Spleen (tissue), 11 donors: ENCODE data around the gene CSF2RB. TPM values are rescaled to one million over a fixed set of nuclear protein-coding genes. Genes with fewer than 3 reads are reported as not detected.

Experiments
- DNase-seq: peaks from one replicate; pipeline ENCODE4 v3.0.0-alpha.2; 2020
- H3K27ac ChIP-seq, 8 donors: fragments of 200-600 bp; sonication (generic) in 7 of 8; 1 replicate in 4 of 8; 2 replicates in 4 of 8; pipeline versions ENCODE4 v1.5.0 to v1.8.0; 2016 to 2021; ENCODE audit warnings: inconsistent platforms in 4 of 8, mild to moderate bottlenecking in 4 of 8, moderate library complexity in 1 of 8
- H3K27me3 ChIP-seq, 7 donors: fragments of 200-600 bp; sonication (generic) in 6 of 7; replicated peaks in 1 of 7; 1 replicate in 4 of 7; 2 replicates in 3 of 7; pipeline versions ENCODE4 v1.5.0 to v1.8.0; 2016 to 2021; ENCODE audit warnings: inconsistent platforms in 3 of 7, mild to moderate bottlenecking in 1 of 7
- H3K36me3 ChIP-seq, 6 donors: fragments of 200-600 bp; sonication (generic) in 5 of 6; 1 replicate in 4 of 6; 2 replicates in 2 of 6; pipeline versions ENCODE4 v1.5.0 to v1.8.0; 2016 to 2021; ENCODE audit warnings: inconsistent platforms in 2 of 6
- H3K4me1 ChIP-seq, 6 donors: fragments of 200-600 bp; sonication (generic) in 5 of 6; 1 replicate in 3 of 6; 2 replicates in 3 of 6; pipeline versions ENCODE4 v1.5.0 to v1.8.0; 2016 to 2021; ENCODE audit warnings: inconsistent platforms in 3 of 6
- H3K4me3 ChIP-seq, 8 donors: fragments of 200-600 bp; sonication (generic) in 7 of 8; 1 replicate in 4 of 8; 2 replicates in 4 of 8; pipeline versions ENCODE4 v1.5.0 to v1.8.0; 2016 to 2021; ENCODE audit warnings: inconsistent platforms in 4 of 8, mild to moderate bottlenecking in 4 of 8, moderate library complexity in 2 of 8
- H3K9me3 ChIP-seq, 8 donors: fragments of 200-600 bp; sonication (generic) in 7 of 8; 1 replicate in 4 of 8; 2 replicates in 4 of 8; pipeline versions ENCODE4 v1.5.0 to v1.8.0; 2016 to 2021; ENCODE audit warnings: inconsistent platforms in 4 of 8
- POLR2A ChIP-seq, 3 donors: fragments of 450-650 bp; IDR thresholded peaks; one replicate each; pipeline ENCODE4 v1.5.1; 2017; ENCODE audit warnings: antibody characterized with exemption in 3 of 3, mild to moderate bottlenecking in 1 of 3
- POLR2AphosphoS5 ChIP-seq, 3 donors: sonication (generic); formaldehyde crosslinking; IDR thresholded peaks; one replicate each; pipeline ENCODE4 v1.5.1; 2017; ENCODE audit warnings: antibody characterized with exemption in 3 of 3
- WGBS, 5 donors: extraction: QIAGEN DNeasy Blood & Tissue Kit in 3 of 5; methylation state at CpG; one replicate each; pipeline versions ENCODE4 v1.1.5 to v1.1.7; 2013 to 2018; 5-methylcytosine and 5-hydroxymethylcytosine counted together
- intact Hi-C: fragments of 100-400 bp; cut with DNase I; formaldehyde crosslinking; loops from one replicate; pipeline ENCODE4 v1.15.0; 2023; ENCODE audit warnings: low total_unique reads
- polyA plus RNA-seq, 3 donors: library from polyadenylated mRNA; stranded (reverse); fragments of 200-250 nt; gene quantifications; one replicate each; pipeline ENCODE4 v1.2.1, GENCODE V29; 2013
- total RNA-seq, 7 donors: library from RNA; depleted of rRNA in 3 of 7; stranded (reverse); fragments of >200 nt in 3 of 7; fragmentation: NEBNext Ultra II Directional in 4 of 7; extraction: Animal tissue kit (Norgen Biotek cat#: 25700) in 4 of 7; gene quantifications; one replicate each; pipeline versions ENCODE4 v1.1.0 to v1.2.1, GENCODE V29; 2016 to 2021
- TF ChIP-seq, protein P1 (sequence below), 11 experiments: fragments of 200-600 bp in 7 of 11; fragments of 450-650 bp in 4 of 11; sonication (generic) in 4 of 11; IDR thresholded peaks in 8 of 11; conservative IDR thresholded peaks in 3 of 11; 1 replicate in 7 of 11; 2 replicates in 4 of 11; pipeline versions ENCODE4 v1.4.0 to v1.8.0; 2016 to 2021; ENCODE audit warnings: antibody characterized with exemption in 11 of 11, inconsistent platforms in 4 of 11, mild to moderate bottlenecking in 1 of 11
- donor health status: healthy with polysubstance abuse.
- donor health status: DM: no; HTN: no; CAD: no; lungs with moderate emphysema.
- donor health status: DM: no; HTN: no; CAD: no.
- donor health status: Bipolar disorder and iron deficiency.
- donor health status: healthy.
- donor health status: DM: no; HTN: no; CAD: no.
- donor health status: DM: yes; HTN: yes; CAD: no.

CSF2RB gene
- total and polyA plus RNA-seq, 10 donors = 14.2 to 110 (median 45.9) TPM

DNA sequence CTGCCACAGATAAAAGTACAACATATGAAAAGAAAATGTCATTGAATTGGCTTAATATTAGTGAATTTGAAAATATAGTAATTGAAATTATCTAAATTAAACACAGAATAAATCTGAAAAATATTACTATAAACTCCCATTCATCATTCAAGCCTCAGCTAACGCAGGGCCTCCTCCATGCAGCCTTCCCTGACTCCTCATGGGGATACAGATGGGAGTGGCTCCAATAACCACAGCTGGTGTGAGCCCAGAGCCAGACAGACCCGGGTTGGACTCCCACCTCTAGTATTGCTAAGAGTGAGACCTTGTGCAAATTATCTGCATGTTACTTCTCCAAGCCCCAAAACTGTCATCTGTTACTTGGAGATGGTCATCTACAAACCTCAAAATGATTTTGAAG is 44.9 kb downstream of the CSF2RB start:
- H3K4me1 ChIP-seq = peaks cover 0 to 15% (median 3%) of the 10 kb centered on the region in 6 donors
- intact Hi-C loops = no loop called here
- no peaks in the 10 kb centered on the region for H3K36me3 ChIP-seq
- no peak overlapping the region for H3K27ac ChIP-seq
- 68 to 89% (median 78%) methylated on average over 2 of the region's 2 CpGs for WGBS, 5 donors
- DNase-seq = no peak
- peaks cover 0 to 17% (median 4%) of the 10 kb centered on the region in 8 donors for H3K9me3 ChIP-seq
- peaks cover 0 to 30% (median 0%) of the 10 kb centered on the region in 7 donors for H3K27me3 ChIP-seq
- TF ChIP-seq POLR2A (IDR thresholded peaks at IDR 0.05) (no peak), POLR2AphosphoS5 (IDR thresholded peaks at IDR 0.05) (no peak)
- TF ChIP-seq, protein P1, sequence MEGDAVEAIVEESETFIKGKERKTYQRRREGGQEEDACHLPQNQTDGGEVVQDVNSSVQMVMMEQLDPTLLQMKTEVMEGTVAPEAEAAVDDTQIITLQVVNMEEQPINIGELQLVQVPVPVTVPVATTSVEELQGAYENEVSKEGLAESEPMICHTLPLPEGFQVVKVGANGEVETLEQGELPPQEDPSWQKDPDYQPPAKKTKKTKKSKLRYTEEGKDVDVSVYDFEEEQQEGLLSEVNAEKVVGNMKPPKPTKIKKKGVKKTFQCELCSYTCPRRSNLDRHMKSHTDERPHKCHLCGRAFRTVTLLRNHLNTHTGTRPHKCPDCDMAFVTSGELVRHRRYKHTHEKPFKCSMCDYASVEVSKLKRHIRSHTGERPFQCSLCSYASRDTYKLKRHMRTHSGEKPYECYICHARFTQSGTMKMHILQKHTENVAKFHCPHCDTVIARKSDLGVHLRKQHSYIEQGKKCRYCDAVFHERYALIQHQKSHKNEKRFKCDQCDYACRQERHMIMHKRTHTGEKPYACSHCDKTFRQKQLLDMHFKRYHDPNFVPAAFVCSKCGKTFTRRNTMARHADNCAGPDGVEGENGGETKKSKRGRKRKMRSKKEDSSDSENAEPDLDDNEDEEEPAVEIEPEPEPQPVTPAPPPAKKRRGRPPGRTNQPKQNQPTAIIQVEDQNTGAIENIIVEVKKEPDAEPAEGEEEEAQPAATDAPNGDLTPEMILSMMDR (IDR thresholded peaks at IDR 0.05 in 8 of 11, conservative IDR thresholded peaks at IDR 0.05 in 3 of 11) = no peak
- H3K4me3 ChIP-seq = no peak overlapping the region

- peaks cover 0 to 8% (median 0%) of the 10 kb centered on the region in 6 donors for H3K4me1 ChIP-seq
- H3K27ac ChIP-seq = no peak overlapping the region
- peaks cover 0 to 14% (median 2%) of the 10 kb centered on the region in 8 donors for H3K9me3 ChIP-seq
- H3K36me3 ChIP-seq = no peaks in the 10 kb centered on the region
- TF ChIP-seq POLR2A (IDR thresholded peaks at IDR 0.05) = no peak
- TF ChIP-seq POLR2AphosphoS5 (IDR thresholded peaks at IDR 0.05) = no peak
- TF ChIP-seq, protein P1 (IDR thresholded peaks at IDR 0.05 in 8 of 11, conservative IDR thresholded peaks at IDR 0.05 in 3 of 11) = no peak
- no peak overlapping the region for H3K4me3 ChIP-seq
- H3K27me3 ChIP-seq = peaks cover 0 to 26% (median 0%) of the 10 kb centered on the region in 7 donors
- DNase-seq = no peak
- intact Hi-C loops = no loop called here
- WGBS, 5 donors = 62 to 82% (median 69%) methylated on average over 3 of the region's 3 CpGs
Observed at GRCh38 chr22:36961626-36962025, 48.2 kb downstream of the CSF2RB start.

- H3K36me3 ChIP-seq = no peaks in the 10 kb centered on the region
- H3K9me3 ChIP-seq = no peaks in the 10 kb centered on the region
- peaks cover 0 to 26% (median 0%) of the 10 kb centered on the region in 7 donors for H3K27me3 ChIP-seq
- WGBS, 5 donors = 42 to 74% (median 55%) methylated on average over 2 of the region's 2 CpGs
- TF ChIP-seq, protein P1 (IDR thresholded peaks at IDR 0.05 in 8 of 11, conservative IDR thresholded peaks at IDR 0.05 in 3 of 11) = no peak
- TF ChIP-seq POLR2A (IDR thresholded peaks at IDR 0.05) (no peak), POLR2AphosphoS5 (IDR thresholded peaks at IDR 0.05) (no peak)
- H3K4me3 ChIP-seq = no peak overlapping the region
- no peak overlapping the region for H3K27ac ChIP-seq
- peaks cover 0 to 8% (median 0%) of the 10 kb centered on the region in 6 donors for H3K4me1 ChIP-seq
- intact Hi-C loops = no loop called here
- no peak for DNase-seq
Observed at GRCh38 chr22:36963302-36963701, 49.9 kb downstream of the CSF2RB start.

GRCh38 chr22:36964106-36964505 is 50.7 kb downstream of the CSF2RB start:
- intact Hi-C loops = no loop called here
- Histone ChIP-seq H3K9me3 (no peaks in the 10 kb centered on the region), H3K27me3 (peaks cover 0 to 25% (median 0%) of the 10 kb centered on the region in 7 donors), H3K4me3 (no peak overlapping the region), H3K27ac (no peak overlapping the region), H3K4me1 (peaks cover 0 to 11% (median 0%) of the 10 kb centered on the region in 6 donors), H3K36me3 (no peaks in the 10 kb centered on the region)
- TF ChIP-seq POLR2A (IDR thresholded peaks at IDR 0.05) (no peak), POLR2AphosphoS5 (IDR thresholded peaks at IDR 0.05) (no peak)
- TF ChIP-seq, protein P1 (IDR thresholded peaks at IDR 0.05 in 8 of 11, conservative IDR thresholded peaks at IDR 0.05 in 3 of 11) = no peak
- DNase-seq = no peak
